IPS-11a (cell line): Measurements from ENCODE around the gene UBASH3A.
"Not testable (repeated sequence)": the region's sequence is repeated elsewhere in the genome, so short reads cannot be mapped to it uniquely, and the experiment has no call there.

Experiments used
- H3K4me3 ChIP-seq: one replicate; pipeline ENCODE4 v1.5.1; 2013; ENCODE audit warnings: low read depth, low read length, control low read depth

UBASH3A gene

GRCh38 chr21:42465803-42466127, 62.1 kb downstream of the UBASH3A start:
- no peak overlapping the region for H3K4me3 ChIP-seq

DNA sequence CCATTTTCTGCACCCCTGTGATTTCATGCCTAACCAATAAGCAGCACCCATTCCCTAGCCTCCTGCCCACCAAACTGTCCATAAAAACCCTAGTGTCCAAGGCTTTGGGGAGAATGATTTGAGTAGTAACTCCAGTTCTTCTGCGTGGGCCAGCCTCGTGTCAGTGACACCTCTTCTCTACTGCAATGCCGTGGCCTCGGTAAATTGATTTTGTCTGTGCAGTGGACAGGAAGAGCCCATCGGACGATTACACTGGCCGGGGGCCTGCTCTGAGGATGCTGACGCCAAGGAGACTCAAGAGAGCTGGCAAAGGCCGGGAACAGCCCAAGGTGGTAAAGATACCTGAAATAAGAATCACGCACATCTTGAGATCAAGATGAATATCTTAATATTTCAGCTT, 63.0 kb downstream of the UBASH3A start:
- no peak overlapping the region for H3K4me3 ChIP-seq

GRCh38 chr21:42467140-42467983, 63.7 kb downstream of the UBASH3A start:
- H3K4me3 ChIP-seq = no peak overlapping the region

- no peak overlapping the region for H3K4me3 ChIP-seq
These were observed 64.9 kb downstream of the UBASH3A start for GRCh38 chr21:42468491-42469131.

- H3K4me3 ChIP-seq = no peak overlapping the region
These were observed 65.6 kb downstream of the UBASH3A start for GRCh38 chr21:42469272-42469671.

DNA sequence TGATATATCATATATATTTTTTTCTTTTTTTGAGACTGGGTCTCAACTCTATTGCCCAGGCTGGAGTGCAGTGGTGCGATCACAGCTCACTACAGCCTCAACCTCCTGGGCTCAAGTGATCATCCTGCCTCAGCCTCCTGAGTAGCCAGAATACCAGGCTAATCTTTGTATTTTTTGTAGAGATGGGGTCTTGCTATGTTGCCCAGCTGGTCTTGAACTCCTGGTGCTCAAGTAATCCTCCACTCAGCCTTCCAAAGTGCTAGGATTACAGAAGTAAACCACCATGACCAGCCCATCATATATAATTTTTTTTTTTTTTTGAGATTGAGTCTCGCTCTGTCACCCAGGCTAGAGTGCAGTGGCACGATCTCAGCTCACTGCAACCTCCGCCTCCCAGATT, 66.0 kb downstream of the UBASH3A start:
- H3K4me3 ChIP-seq = not testable (repeated sequence)

GRCh38 chr21:42471206-42471605, 67.5 kb downstream of the UBASH3A start:
- no peak overlapping the region for H3K4me3 ChIP-seq

GRCh38 chr21:42471716-42472330, 68.1 kb downstream of the UBASH3A start:
- no peak overlapping the region for H3K4me3 ChIP-seq

DNA sequence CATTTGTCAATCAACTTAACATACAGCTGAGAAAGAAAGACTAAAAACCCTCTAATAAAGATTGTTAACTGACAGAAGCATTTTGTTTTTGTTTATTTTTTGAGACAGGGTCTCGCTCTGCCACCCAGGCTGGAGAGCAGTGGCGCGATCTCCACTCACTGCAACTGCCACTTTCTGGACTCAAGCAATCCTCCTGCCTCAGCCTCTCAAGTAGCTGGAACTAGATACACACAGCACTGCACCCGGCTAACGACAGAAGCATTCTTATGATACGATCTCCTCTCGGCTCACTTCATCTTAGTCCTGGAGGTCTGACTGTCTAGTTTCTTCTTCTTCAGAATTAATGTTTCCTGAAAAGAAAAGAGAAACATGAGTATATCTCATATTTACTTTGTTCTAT, 68.8 kb downstream of the UBASH3A start:
- no peak overlapping the region for H3K4me3 ChIP-seq

DNA sequence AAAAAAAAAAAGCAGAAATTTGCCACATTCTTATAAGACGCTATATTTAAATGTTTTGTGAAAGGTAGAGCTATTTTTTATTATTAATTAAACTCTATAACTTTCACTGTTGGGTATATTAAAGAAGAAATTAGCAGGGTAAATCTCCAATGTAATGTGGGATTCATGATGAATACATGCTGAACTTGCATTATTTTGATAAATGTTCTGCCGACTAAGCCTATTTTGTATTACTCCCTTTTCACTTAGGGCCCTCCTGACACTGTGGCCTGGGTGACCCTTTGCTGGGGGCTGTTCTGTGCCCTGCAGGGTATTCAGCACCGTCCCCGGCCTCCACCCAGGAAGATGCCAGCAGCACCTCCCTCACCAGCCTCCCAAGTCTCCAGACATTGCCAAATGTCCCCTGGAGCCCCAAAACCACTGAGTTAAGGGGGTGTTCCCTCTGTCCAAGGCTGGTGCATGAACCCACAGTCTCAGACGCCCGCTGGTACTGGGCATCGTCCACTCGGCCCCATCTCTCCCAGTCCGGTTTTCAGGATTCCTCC, 69.9 kb downstream of the UBASH3A start:
- H3K4me3 ChIP-seq = no peak overlapping the region

DNA sequence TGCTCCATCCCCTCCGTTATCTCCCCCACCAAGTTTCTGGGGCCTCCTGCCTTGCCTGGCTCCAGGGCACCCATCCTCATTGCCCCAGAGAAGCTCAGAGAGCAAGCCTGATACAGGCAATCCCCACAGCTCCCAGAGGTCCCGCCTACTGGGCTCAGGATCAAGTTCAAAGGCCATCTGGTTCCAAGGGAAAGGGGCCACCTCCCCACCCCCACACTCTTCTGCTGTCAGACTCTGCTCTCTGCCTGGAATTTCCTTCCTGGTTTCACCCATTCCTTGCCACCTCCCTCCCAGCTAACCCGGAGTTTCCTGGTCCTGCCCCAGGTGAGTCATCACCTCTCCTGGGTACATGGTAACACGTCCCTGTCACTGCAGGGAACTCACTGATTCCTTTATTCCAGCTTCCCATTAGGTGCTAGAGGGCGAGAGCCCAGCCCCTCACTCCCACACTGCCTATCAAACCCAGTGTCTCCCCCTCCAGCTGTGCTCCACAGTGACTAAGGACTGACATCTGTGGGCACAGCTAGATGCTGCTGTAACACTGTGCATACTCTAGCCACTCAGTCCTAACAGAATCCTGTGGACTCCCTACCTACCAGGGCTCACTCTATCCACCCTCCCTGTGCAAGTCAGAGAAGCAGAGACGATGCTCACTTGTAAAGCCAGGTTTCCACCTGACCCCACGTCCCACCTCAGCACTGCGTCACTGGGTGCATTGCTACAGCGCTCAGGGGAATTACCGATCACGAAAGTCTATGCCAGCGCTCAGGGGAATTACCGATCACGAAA, 70.5 kb downstream of the UBASH3A start:
- H3K4me3 ChIP-seq = no peak overlapping the region

GRCh38 chr21:42475036-42475435, 71.3 kb downstream of the UBASH3A start:
- H3K4me3 ChIP-seq = no peak overlapping the region

- no peak overlapping the region for H3K4me3 ChIP-seq
These were observed 72.1 kb downstream of the UBASH3A start for GRCh38 chr21:42475526-42476387.

- H3K4me3 ChIP-seq = no peak overlapping the region
These were observed 73.0 kb downstream of the UBASH3A start for GRCh38 chr21:42476388-42477331.

- H3K4me3 ChIP-seq = no peak overlapping the region
These were observed 74.8 kb downstream of the UBASH3A start for GRCh38 chr21:42478504-42478903.

- H3K4me3 ChIP-seq = no peak overlapping the region
These were observed 75.9 kb downstream of the UBASH3A start for GRCh38 chr21:42479582-42479981.

DNA sequence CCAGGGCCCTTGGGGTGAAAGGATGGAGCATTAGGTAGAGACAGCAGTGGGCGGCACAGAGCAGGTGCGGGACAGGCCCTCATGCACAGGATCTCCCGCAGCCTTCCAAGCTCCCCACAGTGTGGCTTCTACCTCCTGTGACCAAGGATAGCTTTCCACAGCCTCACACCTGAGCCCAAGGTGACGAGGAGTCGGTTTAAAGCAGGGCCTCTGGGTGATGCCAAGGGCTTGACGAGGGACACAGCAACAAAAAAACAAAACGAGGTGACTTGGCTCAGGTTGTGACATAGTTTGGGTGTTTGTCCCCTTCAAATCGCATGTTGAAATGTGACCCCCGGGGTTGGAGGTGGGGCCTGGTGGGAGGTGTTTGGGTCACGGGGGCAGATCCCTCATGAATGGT, 77.0 kb downstream of the UBASH3A start:
- H3K4me3 ChIP-seq = no peak overlapping the region

- no peak overlapping the region for H3K4me3 ChIP-seq
These were observed 77.5 kb downstream of the UBASH3A start for GRCh38 chr21:42481169-42481568.

DNA sequence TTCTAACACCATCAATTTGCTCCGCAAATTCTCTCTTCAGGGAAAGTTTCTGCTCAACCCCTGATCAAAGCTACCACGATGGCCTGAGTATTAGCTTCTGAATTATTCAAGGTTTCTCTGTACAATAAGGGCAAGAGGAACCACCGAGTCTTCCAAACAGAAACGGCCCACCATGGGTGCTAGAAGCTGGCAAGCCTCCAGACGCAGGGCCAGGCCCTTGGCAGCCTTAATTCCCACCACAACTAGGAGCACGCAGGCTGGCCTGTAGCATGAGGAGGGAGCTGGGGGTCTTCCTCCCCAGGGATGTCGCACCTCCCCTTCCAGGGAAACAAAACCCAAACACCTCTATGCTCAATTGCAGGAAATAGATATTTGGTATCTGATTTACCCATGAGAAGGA, 81.3 kb downstream of the UBASH3A start:
- H3K4me3 ChIP-seq = no peak overlapping the region
